Loucy (cell line): Measurements from ENCODE around the gene MT2A.

Experiments
- EZH2phosphoT487 ChIP-seq: fragments of 200-600 bp; IDR thresholded peaks from 2 replicates; pipeline ENCODE4 v1.6.1; 2018; ENCODE audit warnings: antibody characterized with exemption, mild to moderate bottlenecking, moderate library complexity, borderline replicate concordance
- TF ChIP-seq, protein P1 (sequence below): fragments of 200-600 bp; sonication (generic); conservative IDR thresholded peaks from 2 replicates; pipeline ENCODE4 v1.5.1; 2014; ENCODE audit warnings: mild to moderate bottlenecking, antibody characterized with exemption, low read length

DNA sequence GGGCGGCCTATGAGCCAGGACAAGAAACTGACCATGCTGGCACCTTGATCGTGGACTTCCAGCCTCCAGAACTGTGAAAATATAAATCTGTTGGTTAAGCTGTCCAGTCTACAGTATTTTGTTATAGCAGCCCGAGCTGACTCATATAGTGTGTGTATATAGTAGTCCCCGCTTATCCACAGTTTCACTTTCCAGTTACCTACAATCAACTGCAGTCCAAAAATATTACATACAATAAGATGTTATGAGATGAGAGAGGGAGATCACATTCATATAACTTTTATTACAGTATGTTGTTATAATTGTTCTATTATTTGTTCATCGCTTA is 14.1 kb upstream of the MT2A start:
- TF ChIP-seq, protein P1, sequence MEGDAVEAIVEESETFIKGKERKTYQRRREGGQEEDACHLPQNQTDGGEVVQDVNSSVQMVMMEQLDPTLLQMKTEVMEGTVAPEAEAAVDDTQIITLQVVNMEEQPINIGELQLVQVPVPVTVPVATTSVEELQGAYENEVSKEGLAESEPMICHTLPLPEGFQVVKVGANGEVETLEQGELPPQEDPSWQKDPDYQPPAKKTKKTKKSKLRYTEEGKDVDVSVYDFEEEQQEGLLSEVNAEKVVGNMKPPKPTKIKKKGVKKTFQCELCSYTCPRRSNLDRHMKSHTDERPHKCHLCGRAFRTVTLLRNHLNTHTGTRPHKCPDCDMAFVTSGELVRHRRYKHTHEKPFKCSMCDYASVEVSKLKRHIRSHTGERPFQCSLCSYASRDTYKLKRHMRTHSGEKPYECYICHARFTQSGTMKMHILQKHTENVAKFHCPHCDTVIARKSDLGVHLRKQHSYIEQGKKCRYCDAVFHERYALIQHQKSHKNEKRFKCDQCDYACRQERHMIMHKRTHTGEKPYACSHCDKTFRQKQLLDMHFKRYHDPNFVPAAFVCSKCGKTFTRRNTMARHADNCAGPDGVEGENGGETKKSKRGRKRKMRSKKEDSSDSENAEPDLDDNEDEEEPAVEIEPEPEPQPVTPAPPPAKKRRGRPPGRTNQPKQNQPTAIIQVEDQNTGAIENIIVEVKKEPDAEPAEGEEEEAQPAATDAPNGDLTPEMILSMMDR: no peak
- TF ChIP-seq EZH2phosphoT487: no peak
